ENCODE data around the gene PKD1L1. TPM values are rescaled to one million over a fixed set of nuclear protein-coding genes. Genes with fewer than 3 reads are reported as not detected.

The PKD1L1 gene
- total RNA-seq, 2 donors from 2014 or later = 0.77 to 0.83 TPM

GRCh38 chr7:47973739-47974138 is 25.5 kb upstream of the PKD1L1 start:
- Mint-ChIP-seq H3K27ac (peak overlapping the region; percentile 88), H3K27me3 (no peaks in the 10 kb centered on the region), H3K36me3 (ENCODE audit: low read depth) (peaks cover 13% of the 10 kb centered on the region), H3K4me3 (peak overlapping the region; percentile 19), H3K4me1 (peaks cover 45% of the 10 kb centered on the region)
- DNase-seq = no peak
- no peaks in the 10 kb centered on the region for H3K9me3 ChIP-seq (ENCODE audit: control insufficient read depth, low read length, poor library complexity, severe bottlenecking)
- ATAC-seq = peak; percentile 46

- H3K4me3 Mint-ChIP-seq = no peak overlapping the region
- H3K4me1 Mint-ChIP-seq = peaks cover 42% of the 10 kb centered on the region
- no peaks in the 10 kb centered on the region for H3K9me3 ChIP-seq (ENCODE audit: control insufficient read depth, low read length, poor library complexity, severe bottlenecking)
- peaks cover 17% of the 10 kb centered on the region for H3K36me3 Mint-ChIP-seq (ENCODE audit: low read depth)
- H3K27me3 Mint-ChIP-seq = no peaks in the 10 kb centered on the region
- peak overlapping the region; percentile 84 for H3K27ac Mint-ChIP-seq
- DNase-seq (no peak), ATAC-seq (no peak)
Observed at GRCh38 chr7:47970761-47971160, 22.5 kb upstream of the PKD1L1 start.

- Mint-ChIP-seq H3K4me3 (no peak overlapping the region), H3K4me1 (peaks cover 42% of the 10 kb centered on the region), H3K27ac (peak overlapping the region; percentile 84), H3K27me3 (no peaks in the 10 kb centered on the region), H3K36me3 (ENCODE audit: low read depth) (peaks cover 21% of the 10 kb centered on the region)
- no peaks in the 10 kb centered on the region for H3K9me3 ChIP-seq (ENCODE audit: control insufficient read depth, low read length, poor library complexity, severe bottlenecking)
- ATAC-seq (peak; percentile 78), DNase-seq (peak in 1 of 3 donors; percentile 21)
Observed at GRCh38 chr7:47968847-47969774, 20.8 kb upstream of the PKD1L1 start.

GRCh38 chr7:47967708-47968107 is 19.4 kb upstream of the PKD1L1 start:
- no peak for ATAC-seq
- Mint-ChIP-seq H3K4me1 (peaks cover 34% of the 10 kb centered on the region), H3K36me3 (ENCODE audit: low read depth) (peaks cover 21% of the 10 kb centered on the region), H3K27me3 (no peaks in the 10 kb centered on the region), H3K27ac (no peak overlapping the region), H3K4me3 (no peak overlapping the region)
- H3K9me3 ChIP-seq (ENCODE audit: control insufficient read depth, low read length, poor library complexity, severe bottlenecking) = no peaks in the 10 kb centered on the region
- DNase-seq = no peak

- DNase-seq (no peak), ATAC-seq (no peak)
- Mint-ChIP-seq H3K27ac (peak overlapping the region; percentile 80), H3K4me1 (peaks cover 32% of the 10 kb centered on the region), H3K4me3 (no peak overlapping the region), H3K27me3 (no peaks in the 10 kb centered on the region), H3K36me3 (ENCODE audit: low read depth) (peaks cover 23% of the 10 kb centered on the region)
- H3K9me3 ChIP-seq (ENCODE audit: control insufficient read depth, low read length, poor library complexity, severe bottlenecking) = no peaks in the 10 kb centered on the region
Observed at GRCh38 chr7:47967123-47967522, 18.9 kb upstream of the PKD1L1 start.

- no peaks in the 10 kb centered on the region for H3K9me3 ChIP-seq (ENCODE audit: control insufficient read depth, low read length, poor library complexity, severe bottlenecking)
- DNase-seq (no peak), ATAC-seq (no peak)
- Mint-ChIP-seq H3K4me3 (no peak overlapping the region), H3K4me1 (peaks cover 28% of the 10 kb centered on the region), H3K27ac (no peak overlapping the region), H3K36me3 (ENCODE audit: low read depth) (peaks cover 27% of the 10 kb centered on the region), H3K27me3 (no peaks in the 10 kb centered on the region)
Observed at GRCh38 chr7:47965456-47965855, 17.2 kb upstream of the PKD1L1 start.

GRCh38 chr7:47962262-47962661 is 14.0 kb upstream of the PKD1L1 start:
- H3K9me3 ChIP-seq (ENCODE audit: control insufficient read depth, low read length, poor library complexity, severe bottlenecking) = no peaks in the 10 kb centered on the region
- Mint-ChIP-seq H3K4me3 (no peak overlapping the region), H3K36me3 (ENCODE audit: low read depth) (peaks cover 26% of the 10 kb centered on the region), H3K27me3 (no peaks in the 10 kb centered on the region), H3K4me1 (peaks cover 18% of the 10 kb centered on the region), H3K27ac (no peak overlapping the region)
- ATAC-seq (no peak), DNase-seq (no peak)

- DNase-seq = no peak
- ATAC-seq = no peak
- no peaks in the 10 kb centered on the region for H3K27me3 Mint-ChIP-seq
- H3K36me3 Mint-ChIP-seq (ENCODE audit: low read depth) = peaks cover 13% of the 10 kb centered on the region
- no peak overlapping the region for H3K4me3 Mint-ChIP-seq
- H3K27ac Mint-ChIP-seq = no peak overlapping the region
- H3K4me1 Mint-ChIP-seq = peaks cover 6% of the 10 kb centered on the region
- H3K9me3 ChIP-seq (ENCODE audit: control insufficient read depth, low read length, poor library complexity, severe bottlenecking) = no peaks in the 10 kb centered on the region
Observed at GRCh38 chr7:47957156-47957555, 8.9 kb upstream of the PKD1L1 start.

- no peak for ATAC-seq
- Mint-ChIP-seq H3K4me1 (peaks cover 3% of the 10 kb centered on the region), H3K4me3 (no peak overlapping the region), H3K27me3 (no peaks in the 10 kb centered on the region), H3K27ac (peak overlapping the region; percentile 8), H3K36me3 (ENCODE audit: low read depth) (peaks cover 10% of the 10 kb centered on the region)
- no peak for DNase-seq
- H3K9me3 ChIP-seq (ENCODE audit: control insufficient read depth, low read length, poor library complexity, severe bottlenecking) = no peaks in the 10 kb centered on the region
Observed at GRCh38 chr7:47956220-47956619, 8.0 kb upstream of the PKD1L1 start.

- H3K9me3 ChIP-seq (ENCODE audit: control insufficient read depth, low read length, poor library complexity, severe bottlenecking) = no peaks in the 10 kb centered on the region
- Mint-ChIP-seq H3K4me3 (no peak overlapping the region), H3K27ac (peak overlapping the region; percentile 32), H3K4me1 (peaks cover 5% of the 10 kb centered on the region), H3K27me3 (no peaks in the 10 kb centered on the region), H3K36me3 (ENCODE audit: low read depth) (peaks cover 10% of the 10 kb centered on the region)
- DNase-seq (no peak), ATAC-seq (no peak)
Observed at GRCh38 chr7:47954231-47954911, 6.1 kb upstream of the PKD1L1 start.

- peak overlapping the region; percentile 32 for H3K27ac Mint-ChIP-seq
- H3K4me3 Mint-ChIP-seq = no peak overlapping the region
- peaks cover 5% of the 10 kb centered on the region for H3K4me1 Mint-ChIP-seq
- H3K9me3 ChIP-seq (ENCODE audit: control insufficient read depth, low read length, poor library complexity, severe bottlenecking) = no peaks in the 10 kb centered on the region
- no peak for DNase-seq
- peaks cover 10% of the 10 kb centered on the region for H3K36me3 Mint-ChIP-seq (ENCODE audit: low read depth)
- ATAC-seq = no peak
- H3K27me3 Mint-ChIP-seq = no peaks in the 10 kb centered on the region
Observed at GRCh38 chr7:47953822-47954221, 5.6 kb upstream of the PKD1L1 start.

GRCh38 chr7:47952224-47952623 is 4.0 kb upstream of the PKD1L1 start:
- Mint-ChIP-seq H3K36me3 (ENCODE audit: low read depth) (peaks cover 5% of the 10 kb centered on the region), H3K4me1 (peaks cover 2% of the 10 kb centered on the region), H3K27me3 (no peaks in the 10 kb centered on the region), H3K4me3 (no peak overlapping the region), H3K27ac (no peak overlapping the region)
- ATAC-seq (no peak), DNase-seq (no peak)
- no peaks in the 10 kb centered on the region for H3K9me3 ChIP-seq (ENCODE audit: control insufficient read depth, low read length, poor library complexity, severe bottlenecking)

GRCh38 chr7:47951374-47951773 is 3.1 kb upstream of the PKD1L1 start:
- peaks cover 5% of the 10 kb centered on the region for H3K36me3 Mint-ChIP-seq (ENCODE audit: low read depth)

More at GRCh38 chr7:47951374-47951773, 3.1 kb upstream of the PKD1L1 start:
- H3K27me3 Mint-ChIP-seq = no peaks in the 10 kb centered on the region
- H3K4me1 Mint-ChIP-seq = peaks cover 3% of the 10 kb centered on the region
- H3K9me3 ChIP-seq (ENCODE audit: control insufficient read depth, low read length, poor library complexity, severe bottlenecking) = no peaks in the 10 kb centered on the region
- no peak overlapping the region for H3K27ac Mint-ChIP-seq
- DNase-seq = no peak
- ATAC-seq = no peak
- H3K4me3 Mint-ChIP-seq = no peak overlapping the region

Data from T-helper 17 cell (primary cell).